Fibroblast of lung (primary cell): ENCODE measurements around the gene SCAMP5. TPM values are rescaled to one million over a fixed set of nuclear protein-coding genes. Genes with fewer than 3 reads are reported as not detected.
A peak's percentile ranks its signal among the peaks of the same experiment; 100 is the strongest.

ENCODE experiments used
- DNase-seq, 2 donors: peaks; one replicate each; pipeline versions ENCODE4 v3.0.0 to v3.0.0-alpha.2; 2010; ENCODE audit warnings: low read depth in 2 of 2
- H2AFZ ChIP-seq: 2 replicates; pipeline ENCODE4 v1.5.1; 2012; ENCODE audit warnings: low read length, control low read depth, inconsistent platforms
- H3K27ac ChIP-seq: 2 replicates; pipeline ENCODE4 v1.5.1; 2011; ENCODE audit warnings: low read length, control low read depth; ENCODE audit not compliant: insufficient read depth
- H3K27me3 ChIP-seq: 2 replicates; pipeline ENCODE4 v1.5.1; 2011; ENCODE audit warnings: mild to moderate bottlenecking, low read length; ENCODE audit not compliant: control insufficient read depth, insufficient read depth
- H3K36me3 ChIP-seq: 2 replicates; pipeline ENCODE4 v1.5.1; 2011; ENCODE audit warnings: low read length; ENCODE audit not compliant: control insufficient read depth, insufficient read depth
- H3K4me1 ChIP-seq: 2 replicates; pipeline ENCODE4 v1.5.1; 2011; ENCODE audit warnings: low read length; ENCODE audit not compliant: control insufficient read depth, insufficient read depth; ENCODE audit errors: extremely low read depth
- H3K4me2 ChIP-seq: 2 replicates; pipeline ENCODE4 v1.5.1; 2011; ENCODE audit warnings: low read length, control low read depth; ENCODE audit not compliant: insufficient read depth; ENCODE audit errors: extremely low read depth
- H3K4me3 ChIP-seq, 4 experiments: fragments of 200-600 bp in 1 of 4; sonication (generic) in 1 of 4; replicated peaks in 1 of 4; 2 replicates each; pipeline ENCODE4 v1.5.1; 2011 to 2016; ENCODE audit warnings: low read length in 4 of 4, low read depth in 3 of 4, mild to moderate bottlenecking in 3 of 4, control low read depth in 2 of 4, inconsistent platforms in 1 of 4, mixed read lengths in 1 of 4; ENCODE audit not compliant: insufficient read depth in 1 of 4; ENCODE audit errors: control extremely low read depth in 1 of 4
- H3K79me2 ChIP-seq: 2 replicates; pipeline ENCODE4 v1.5.1; 2012; ENCODE audit warnings: mild to moderate bottlenecking, low read length, inconsistent platforms; ENCODE audit not compliant: control insufficient read depth, insufficient read depth
- H3K9ac ChIP-seq: 2 replicates; pipeline ENCODE4 v1.5.1; 2011; ENCODE audit warnings: mild to moderate bottlenecking, low read length, control low read depth; ENCODE audit not compliant: insufficient read depth
- H3K9me3 ChIP-seq: 2 replicates; pipeline ENCODE4 v1.5.1; 2012; ENCODE audit warnings: low read depth, low read length; ENCODE audit not compliant: control insufficient read depth, insufficient read depth
- H4K20me1 ChIP-seq: 2 replicates; pipeline ENCODE4 v1.5.1; 2011; ENCODE audit warnings: low read length; ENCODE audit not compliant: control insufficient read depth, insufficient read depth; ENCODE audit errors: extremely low read depth
- CTCF ChIP-seq, 2 donors: IDR thresholded peaks in 1 of 2; conservative IDR thresholded peaks in 1 of 2; 1 replicate in 1 of 2; 2 replicates in 1 of 2; pipeline ENCODE4 v1.5.1; 2011 to 2012; ENCODE audit warnings: low read length in 2 of 2, control low read depth in 1 of 2, inconsistent platforms in 1 of 2, low read depth in 1 of 2, mild to moderate bottlenecking in 1 of 2
- EZH2 ChIP-seq: IDR thresholded peaks from 2 replicates; pipeline ENCODE4 v1.5.1; 2012; ENCODE audit warnings: low read length, control low read depth, mild to moderate bottlenecking; ENCODE audit errors: missing control alignments
- polyA plus RNA-seq, 2 donors: library from polyadenylated mRNA; depleted of rRNA in 1 of 2; stranded (reverse) in 1 of 2; unstranded in 1 of 2; fragments of >200 nt; gene quantifications; 2 replicates each; pipeline ENCODE4 v1.2.1, GENCODE V29; 2011 to 2012; ENCODE audit warnings: missing spikeins in 1 of 2
- total RNA-seq: library from RNA; depleted of rRNA; stranded (reverse); fragments of >200 nt; gene quantifications from 2 replicates; pipeline ENCODE4 v1.2.1, GENCODE V29; 2014

The SCAMP5 gene
- total and polyA plus RNA-seq, 2 donors (not counting 1 experiment from before 2014, with no cell fraction given), result 0.50 to 0.93 TPM

DNA sequence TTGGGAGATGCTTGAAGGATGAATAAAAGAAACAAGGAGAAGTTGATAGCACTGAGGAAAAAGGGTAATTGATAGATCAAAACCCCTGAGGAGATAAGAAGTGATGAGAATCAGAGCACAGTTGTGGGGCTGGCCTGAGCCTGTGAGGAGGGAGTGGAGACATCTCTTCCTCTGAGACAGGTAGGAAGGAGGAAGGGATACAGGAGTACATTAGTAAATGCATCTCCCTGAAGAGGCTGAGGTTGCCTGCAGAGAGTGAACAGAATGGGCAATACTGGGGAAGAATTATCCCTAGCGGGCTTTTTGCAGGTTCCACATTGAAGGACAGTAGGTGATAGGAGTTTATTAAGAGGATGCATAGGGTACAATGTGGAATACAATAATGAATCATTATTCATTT lies 17.3 kb upstream of the SCAMP5 start:
- no peaks in the 10 kb centered on the region for H3K36me3 ChIP-seq
- no peaks in the 10 kb centered on the region for H3K79me2 ChIP-seq
- no peak overlapping the region for H2AFZ ChIP-seq
- H3K4me1 ChIP-seq, result no peaks in the 10 kb centered on the region
- TF ChIP-seq CTCF (conservative IDR thresholded peaks at IDR 0.05 in 1 of 2, IDR thresholded peaks at IDR 0.05 in 1 of 2; ENCODE audit: low read depth in 1 of 2, low read length in 2 of 2) (no peak), EZH2 (no peak)
- no peak for DNase-seq
- H4K20me1 ChIP-seq, result no peaks in the 10 kb centered on the region
- no peak overlapping the region for H3K27ac ChIP-seq
- no peaks in the 10 kb centered on the region for H3K9me3 ChIP-seq
- no peaks in the 10 kb centered on the region for H3K27me3 ChIP-seq
- H3K4me2 ChIP-seq, result no peak overlapping the region
- H3K4me3 ChIP-seq, result no peak overlapping the region
- no peak overlapping the region for H3K9ac ChIP-seq

- H3K9ac ChIP-seq, result no peak overlapping the region
- no peak overlapping the region for H3K4me3 ChIP-seq
- H2AFZ ChIP-seq, result no peak overlapping the region
- DNase-seq, result peak in 1 of 2 donors; percentile 43
- H3K36me3 ChIP-seq, result no peaks in the 10 kb centered on the region
- H3K4me2 ChIP-seq, result no peak overlapping the region
- H3K27ac ChIP-seq, result no peak overlapping the region
- no peak for TF ChIP-seq CTCF (conservative IDR thresholded peaks at IDR 0.05 in 1 of 2, IDR thresholded peaks at IDR 0.05 in 1 of 2; ENCODE audit: low read depth in 1 of 2, low read length in 2 of 2)
- TF ChIP-seq EZH2, result no peak
- no peaks in the 10 kb centered on the region for H3K4me1 ChIP-seq
- H3K79me2 ChIP-seq, result no peaks in the 10 kb centered on the region
- H4K20me1 ChIP-seq, result no peaks in the 10 kb centered on the region
- no peaks in the 10 kb centered on the region for H3K27me3 ChIP-seq
- no peaks in the 10 kb centered on the region for H3K9me3 ChIP-seq
Measured at GRCh38 chr15:74978503-74978902, 16.9 kb upstream of the SCAMP5 start.

DNA sequence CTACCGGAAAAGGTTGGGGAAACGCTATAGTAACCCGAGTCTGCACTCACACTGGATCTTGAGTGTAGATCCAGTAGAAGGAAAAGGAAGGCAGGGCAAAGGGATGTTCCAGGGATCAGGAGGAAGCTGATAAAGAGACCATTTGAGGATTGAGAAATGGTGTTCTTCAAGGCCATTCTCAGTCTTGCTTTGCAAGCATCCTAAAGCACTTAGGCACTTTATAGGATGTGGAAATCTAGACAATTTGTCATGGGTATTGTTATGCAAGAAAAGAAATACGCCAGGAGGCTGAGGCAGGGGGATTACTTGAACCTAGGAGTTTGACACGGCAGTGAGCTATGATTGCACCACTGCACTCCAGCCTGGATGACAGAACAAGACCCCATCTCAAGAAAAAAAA lies 13.2 kb upstream of the SCAMP5 start:
- no peak overlapping the region for H3K27ac ChIP-seq
- H2AFZ ChIP-seq, result no peak overlapping the region
- H3K27me3 ChIP-seq, result no peaks in the 10 kb centered on the region
- TF ChIP-seq EZH2 (no peak), CTCF (conservative IDR thresholded peaks at IDR 0.05 in 1 of 2, IDR thresholded peaks at IDR 0.05 in 1 of 2; ENCODE audit: low read depth in 1 of 2, low read length in 2 of 2) (no peak)
- no peak overlapping the region for H3K4me2 ChIP-seq
- no peaks in the 10 kb centered on the region for H3K79me2 ChIP-seq
- no peak overlapping the region for H3K4me3 ChIP-seq
- no peaks in the 10 kb centered on the region for H3K36me3 ChIP-seq
- H3K4me1 ChIP-seq, result no peaks in the 10 kb centered on the region
- no peaks in the 10 kb centered on the region for H4K20me1 ChIP-seq
- H3K9ac ChIP-seq, result no peak overlapping the region
- no peak for DNase-seq
- no peaks in the 10 kb centered on the region for H3K9me3 ChIP-seq
